Osteoblast (primary cell): Measurements from ENCODE around the gene HAUS3. TPM values are rescaled to one million over a fixed set of nuclear protein-coding genes. Genes with fewer than 3 reads are reported as not detected.
A peak's percentile ranks its signal among the peaks of the same experiment; 100 is the strongest.

Source experiments
- DNase-seq: peaks from one replicate; pipeline ENCODE4 v3.0.0; 2011; ENCODE audit warnings: low spot score, mixed read lengths; ENCODE audit not compliant: insufficient read length; ENCODE audit errors: missing footprints
- H2AFZ ChIP-seq: 2 replicates; pipeline ENCODE4 v1.6.0; 2011; ENCODE audit warnings: mild to moderate bottlenecking, low read length
- H3K27ac ChIP-seq: 2 replicates; pipeline ENCODE4 v1.5.1; 2011; ENCODE audit warnings: mild to moderate bottlenecking, low read depth, low read length, moderate library complexity
- H3K27me3 ChIP-seq: 2 replicates; pipeline ENCODE4 v1.6.0; 2012; ENCODE audit warnings: mild to moderate bottlenecking, control low read depth, inconsistent platforms, low read length, moderate library complexity; ENCODE audit not compliant: insufficient read depth
- H3K36me3 ChIP-seq: 2 replicates; pipeline ENCODE4 v1.5.1; 2011; ENCODE audit warnings: mild to moderate bottlenecking, low read length, control low read depth, moderate library complexity; ENCODE audit not compliant: insufficient read depth
- H3K4me1 ChIP-seq: 2 replicates; pipeline ENCODE4 v1.5.1; 2011; ENCODE audit warnings: mild to moderate bottlenecking, low read length, control low read depth, moderate library complexity; ENCODE audit not compliant: insufficient read depth
- H3K4me2 ChIP-seq: 2 replicates; pipeline ENCODE4 v1.6.0; 2011; ENCODE audit warnings: mild to moderate bottlenecking, low read length; ENCODE audit not compliant: insufficient read depth
- H3K4me3 ChIP-seq: fragments of 200-600 bp; sonication (generic); 3 replicates; pipeline ENCODE4 v1.5.1; 2012; ENCODE audit warnings: mild to moderate bottlenecking, low read length, inconsistent platforms; ENCODE audit not compliant: insufficient read depth
- H3K79me2 ChIP-seq: 2 replicates; pipeline ENCODE4 v1.6.0; 2012; ENCODE audit warnings: mild to moderate bottlenecking, low read length, control low read depth, inconsistent platforms; ENCODE audit not compliant: insufficient read depth
- H3K9me3 ChIP-seq: 2 replicates; pipeline ENCODE4 v1.5.1; 2011; ENCODE audit warnings: low read depth, low read length, control low read depth
- H4K20me1 ChIP-seq: 2 replicates; pipeline ENCODE4 v1.6.0; 2012; ENCODE audit warnings: mild to moderate bottlenecking, low read length, control low read depth; ENCODE audit not compliant: insufficient read depth
- total RNA-seq: library from RNA; depleted of rRNA; stranded (reverse); fragments of >200 nt; gene quantifications from 2 replicates; pipeline ENCODE4 v1.2.3, GENCODE V29; 2012
- TF ChIP-seq, protein P1 (sequence below): IDR thresholded peaks from 2 replicates; pipeline ENCODE4 v1.5.1; 2011; ENCODE audit warnings: mild to moderate bottlenecking, low read depth, low read length, moderate library complexity; ENCODE audit errors: extremely low read depth

HAUS3 gene
- 8.7 and 9.7 TPM in 2 replicates for total RNA-seq

- peak within 1 kb of the TSS; percentile 21 for H3K27ac ChIP-seq
- DNase-seq = peak; percentile 100
- no peaks in the 10 kb centered on the region for H3K36me3 ChIP-seq
- peak within 1 kb of the TSS; percentile 75 for H2AFZ ChIP-seq
- H3K4me2 ChIP-seq = peak within 1 kb of the TSS; percentile 88
- peaks cover 32% of the 10 kb centered on the region for H3K4me1 ChIP-seq
- H3K4me3 ChIP-seq = peak within 1 kb of the TSS; percentile 92
- H3K27me3 ChIP-seq = no peaks in the 10 kb centered on the region
- TF ChIP-seq, protein P1, sequence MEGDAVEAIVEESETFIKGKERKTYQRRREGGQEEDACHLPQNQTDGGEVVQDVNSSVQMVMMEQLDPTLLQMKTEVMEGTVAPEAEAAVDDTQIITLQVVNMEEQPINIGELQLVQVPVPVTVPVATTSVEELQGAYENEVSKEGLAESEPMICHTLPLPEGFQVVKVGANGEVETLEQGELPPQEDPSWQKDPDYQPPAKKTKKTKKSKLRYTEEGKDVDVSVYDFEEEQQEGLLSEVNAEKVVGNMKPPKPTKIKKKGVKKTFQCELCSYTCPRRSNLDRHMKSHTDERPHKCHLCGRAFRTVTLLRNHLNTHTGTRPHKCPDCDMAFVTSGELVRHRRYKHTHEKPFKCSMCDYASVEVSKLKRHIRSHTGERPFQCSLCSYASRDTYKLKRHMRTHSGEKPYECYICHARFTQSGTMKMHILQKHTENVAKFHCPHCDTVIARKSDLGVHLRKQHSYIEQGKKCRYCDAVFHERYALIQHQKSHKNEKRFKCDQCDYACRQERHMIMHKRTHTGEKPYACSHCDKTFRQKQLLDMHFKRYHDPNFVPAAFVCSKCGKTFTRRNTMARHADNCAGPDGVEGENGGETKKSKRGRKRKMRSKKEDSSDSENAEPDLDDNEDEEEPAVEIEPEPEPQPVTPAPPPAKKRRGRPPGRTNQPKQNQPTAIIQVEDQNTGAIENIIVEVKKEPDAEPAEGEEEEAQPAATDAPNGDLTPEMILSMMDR = no peak
- no peaks in the 10 kb centered on the region for H3K9me3 ChIP-seq
- peaks cover 15% of the 10 kb centered on the region for H4K20me1 ChIP-seq
- H3K79me2 ChIP-seq = peaks cover 49% of the 10 kb centered on the region
Observed at GRCh38 chr4:2241410-2242353, at the start of gene HAUS3, which contains the start of gene POLN. Gene HAUS3, minus strand, starts transcription at chr4:2242121. Its CDS starts 1,175 bp downstream, at chr4:2240946. Gene POLN, minus strand, starts transcription at chr4:2242121. Its CDS starts 12,890 bp downstream, at chr4:2229231.

DNA sequence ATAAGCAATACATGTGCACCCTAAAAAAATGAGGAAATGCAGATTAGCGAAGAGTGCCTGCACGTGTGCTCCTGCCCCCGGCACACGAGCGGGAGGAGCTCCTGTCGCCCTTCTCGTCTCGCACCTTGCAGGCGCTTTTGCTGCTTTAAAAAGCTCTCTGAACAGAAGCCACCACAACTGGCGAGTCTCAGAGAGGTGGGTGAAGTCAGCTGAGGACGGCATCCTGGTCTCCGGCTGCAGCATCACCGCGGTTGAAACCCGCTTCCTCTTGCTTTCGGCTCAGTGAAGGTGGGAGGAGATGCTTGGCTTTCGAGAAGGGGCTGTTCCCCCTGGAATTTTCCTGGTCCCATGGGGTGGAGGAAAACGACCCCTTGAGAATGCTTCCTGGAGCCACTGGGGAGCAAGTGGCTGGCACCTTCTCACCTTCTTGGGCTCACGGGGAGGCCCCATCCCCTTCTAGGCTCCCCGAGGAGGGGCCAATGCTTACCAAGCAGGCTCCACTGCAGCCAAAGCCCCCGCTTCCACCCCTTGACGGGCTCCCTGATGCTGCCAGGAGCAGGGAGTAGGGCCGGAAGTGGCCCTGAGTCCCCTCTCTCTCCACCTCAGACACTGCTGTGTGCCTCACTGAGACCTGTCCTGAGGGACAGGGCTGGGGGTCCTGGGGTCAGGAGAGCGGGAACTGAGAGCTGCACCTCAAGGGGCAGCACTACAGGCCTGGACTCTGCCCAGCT, 49.2 kb upstream of the HAUS3 start:
- Histone ChIP-seq H3K4me1 (no peaks in the 10 kb centered on the region), H3K27me3 (no peaks in the 10 kb centered on the region), H3K4me2 (no peak overlapping the region), H4K20me1 (no peaks in the 10 kb centered on the region), H3K9me3 (no peaks in the 10 kb centered on the region), H3K36me3 (no peaks in the 10 kb centered on the region), H3K79me2 (no peaks in the 10 kb centered on the region), H3K27ac (no peak overlapping the region), H3K4me3 (no peak overlapping the region), H2AFZ (no peak overlapping the region)
- peak; percentile 56 for DNase-seq
- TF ChIP-seq, protein P1 = no peak

DNA sequence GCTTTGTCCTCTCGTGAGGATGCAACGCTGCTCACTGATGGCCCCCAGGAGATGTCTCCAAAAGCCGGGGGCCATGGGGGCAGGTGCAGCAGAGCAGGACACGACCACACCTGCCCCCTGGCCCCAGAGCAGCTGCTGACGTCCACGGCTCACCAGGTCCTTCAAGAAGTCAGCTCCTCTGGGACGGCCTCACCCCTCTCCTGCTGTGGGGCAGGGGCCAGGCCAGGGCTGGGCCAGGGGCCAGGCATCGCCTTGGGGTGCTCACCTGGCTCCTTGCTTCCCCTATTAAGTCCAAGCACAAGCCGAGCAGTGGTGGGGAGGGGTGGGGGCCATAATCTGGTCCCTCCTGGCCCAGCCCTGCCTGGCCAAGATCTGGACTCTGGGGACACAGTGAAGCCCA, 48.6 kb upstream of the HAUS3 start:
- Histone ChIP-seq H3K36me3 (no peaks in the 10 kb centered on the region), H3K79me2 (no peaks in the 10 kb centered on the region)
- TF ChIP-seq, protein P1 = no peak

GRCh38 chr4:2289955-2290333, 48.0 kb upstream of the HAUS3 start:
- Histone ChIP-seq H2AFZ (no peak overlapping the region), H3K4me1 (no peaks in the 10 kb centered on the region), H3K4me2 (no peak overlapping the region), H3K9me3 (no peaks in the 10 kb centered on the region), H4K20me1 (no peaks in the 10 kb centered on the region), H3K4me3 (no peak overlapping the region), H3K36me3 (no peaks in the 10 kb centered on the region), H3K27me3 (no peaks in the 10 kb centered on the region), H3K27ac (no peak overlapping the region), H3K79me2 (no peaks in the 10 kb centered on the region)
- DNase-seq = peak; percentile 36
- TF ChIP-seq, protein P1 = no peak

More for the DNA sequence above, 48.6 kb upstream of the HAUS3 start:
- H4K20me1 ChIP-seq = no peaks in the 10 kb centered on the region
- H3K9me3 ChIP-seq = no peaks in the 10 kb centered on the region
- no peak overlapping the region for H3K4me3 ChIP-seq
- no peaks in the 10 kb centered on the region for H3K4me1 ChIP-seq
- peak; percentile 29 for DNase-seq
- no peak overlapping the region for H3K27ac ChIP-seq
- H2AFZ ChIP-seq = no peak overlapping the region
- H3K4me2 ChIP-seq = no peak overlapping the region
- H3K27me3 ChIP-seq = no peaks in the 10 kb centered on the region
